Measurements from ENCODE around the gene INTS12.

DNA sequence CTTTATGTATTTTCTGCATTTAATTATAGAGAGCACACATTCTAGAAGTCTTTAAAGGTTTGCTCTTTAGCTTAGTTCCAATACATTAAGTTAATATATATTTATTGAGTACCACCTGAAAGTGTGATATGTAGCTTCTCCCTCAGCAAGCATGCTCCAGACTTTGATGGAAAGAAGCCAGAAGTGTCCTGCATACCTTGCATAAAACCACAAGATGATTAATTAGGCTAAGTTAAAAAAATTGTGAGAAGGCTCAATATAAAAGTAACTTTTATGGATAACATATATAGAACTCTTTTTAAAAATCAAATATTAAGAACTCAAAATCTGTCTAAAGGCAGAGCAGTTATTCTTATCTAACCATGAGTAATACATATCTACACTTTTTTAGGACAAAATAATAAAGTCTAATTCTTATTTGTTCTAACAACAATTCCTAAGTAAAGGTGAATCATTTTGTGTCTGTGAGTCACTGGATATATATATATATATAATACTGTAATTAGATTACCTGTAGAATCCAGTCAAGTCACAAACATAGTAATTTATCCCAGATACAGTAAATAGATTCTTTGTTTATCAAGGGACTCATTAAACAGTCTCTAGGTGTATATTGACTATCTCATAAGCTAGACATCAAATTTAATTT is 51.2 kb downstream of the INTS12 start:
- TF ChIP-seq CTCF (IDR thresholded peaks at IDR 0.05), result no peak
- no peak for TF ChIP-seq POLR2A (IDR thresholded peaks at IDR 0.05)

Measured in thyroid gland (tissue), 4 donors.